ENCODE data around the gene TMTC2.

TMTC2 gene

GRCh38 chr12:82728710-82729109, 42.0 kb downstream of the TMTC2 start:
- TF ChIP-seq, protein P1, sequence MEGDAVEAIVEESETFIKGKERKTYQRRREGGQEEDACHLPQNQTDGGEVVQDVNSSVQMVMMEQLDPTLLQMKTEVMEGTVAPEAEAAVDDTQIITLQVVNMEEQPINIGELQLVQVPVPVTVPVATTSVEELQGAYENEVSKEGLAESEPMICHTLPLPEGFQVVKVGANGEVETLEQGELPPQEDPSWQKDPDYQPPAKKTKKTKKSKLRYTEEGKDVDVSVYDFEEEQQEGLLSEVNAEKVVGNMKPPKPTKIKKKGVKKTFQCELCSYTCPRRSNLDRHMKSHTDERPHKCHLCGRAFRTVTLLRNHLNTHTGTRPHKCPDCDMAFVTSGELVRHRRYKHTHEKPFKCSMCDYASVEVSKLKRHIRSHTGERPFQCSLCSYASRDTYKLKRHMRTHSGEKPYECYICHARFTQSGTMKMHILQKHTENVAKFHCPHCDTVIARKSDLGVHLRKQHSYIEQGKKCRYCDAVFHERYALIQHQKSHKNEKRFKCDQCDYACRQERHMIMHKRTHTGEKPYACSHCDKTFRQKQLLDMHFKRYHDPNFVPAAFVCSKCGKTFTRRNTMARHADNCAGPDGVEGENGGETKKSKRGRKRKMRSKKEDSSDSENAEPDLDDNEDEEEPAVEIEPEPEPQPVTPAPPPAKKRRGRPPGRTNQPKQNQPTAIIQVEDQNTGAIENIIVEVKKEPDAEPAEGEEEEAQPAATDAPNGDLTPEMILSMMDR (IDR thresholded peaks at IDR 0.05; ENCODE audit: insufficient read depth, low read length, poor library complexity, severe bottlenecking), result no peak
- H3K36me3 ChIP-seq (ENCODE audit: control insufficient read depth, insufficient read depth, low read length), result no peaks in the 10 kb centered on the region
- no peaks in the 10 kb centered on the region for H3K27me3 ChIP-seq (replicated peaks; ENCODE audit: control insufficient read depth, insufficient read depth, low read length)
- no peak for DNase-seq (ENCODE audit: extremely low read depth, insufficient read length)
- H3K4me3 ChIP-seq (replicated peaks; ENCODE audit: low read depth, low read length), result no peak overlapping the region

- Histone ChIP-seq H3K4me3 (replicated peaks; ENCODE audit: low read depth, low read length) (no peak overlapping the region), H3K36me3 (ENCODE audit: control insufficient read depth, insufficient read depth, low read length) (no peaks in the 10 kb centered on the region), H3K27me3 (replicated peaks; ENCODE audit: control insufficient read depth, insufficient read depth, low read length) (no peaks in the 10 kb centered on the region)
- TF ChIP-seq, protein P1 (IDR thresholded peaks at IDR 0.05; ENCODE audit: insufficient read depth, low read length, poor library complexity, severe bottlenecking), result no peak
- DNase-seq (ENCODE audit: extremely low read depth, insufficient read length), result no peak
Measured at GRCh38 chr12:82730953-82731459, 44.3 kb downstream of the TMTC2 start.

- TF ChIP-seq, protein P1 (IDR thresholded peaks at IDR 0.05; ENCODE audit: insufficient read depth, low read length, poor library complexity, severe bottlenecking), result no peak
- Histone ChIP-seq H3K4me3 (replicated peaks; ENCODE audit: low read depth, low read length) (no peak overlapping the region), H3K36me3 (ENCODE audit: control insufficient read depth, insufficient read depth, low read length) (no peaks in the 10 kb centered on the region), H3K27me3 (replicated peaks; ENCODE audit: control insufficient read depth, insufficient read depth, low read length) (no peaks in the 10 kb centered on the region)
- no peak for DNase-seq (ENCODE audit: extremely low read depth, insufficient read length)
Measured at GRCh38 chr12:82740129-82741000, 53.7 kb downstream of the TMTC2 start.

DNA sequence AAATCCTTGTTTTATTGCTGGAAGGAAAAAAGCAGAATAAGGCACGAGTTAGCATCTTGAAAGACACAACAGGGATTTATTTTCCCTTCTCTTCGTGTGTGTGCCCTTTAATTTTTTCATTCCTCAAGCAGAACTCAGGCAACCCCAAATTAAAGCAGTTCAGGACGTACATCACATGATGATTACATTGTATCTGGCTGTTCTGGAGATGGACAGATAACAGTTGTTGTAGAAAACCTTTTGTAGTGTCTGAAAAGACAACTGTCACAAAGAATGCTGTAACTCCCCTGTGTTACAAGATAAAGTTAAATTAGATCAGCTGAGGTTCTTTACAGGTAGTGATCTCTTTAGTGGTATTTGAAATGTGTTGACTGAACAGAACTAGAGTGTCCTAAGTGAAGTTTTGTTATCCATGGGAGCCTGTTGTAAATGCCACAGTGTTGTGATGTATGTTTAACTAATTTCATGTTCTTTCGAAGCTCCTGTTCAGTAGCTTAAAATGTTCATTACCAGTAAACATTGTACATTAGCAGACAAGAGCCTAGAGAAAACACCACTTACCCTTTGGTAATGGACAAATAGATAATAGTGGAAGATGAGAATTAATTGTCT, 58.5 kb downstream of the TMTC2 start:
- TF ChIP-seq, protein P1 (IDR thresholded peaks at IDR 0.05; ENCODE audit: insufficient read depth, low read length, poor library complexity, severe bottlenecking), result no peak
- Histone ChIP-seq H3K4me3 (replicated peaks; ENCODE audit: low read depth, low read length) (no peak overlapping the region), H3K36me3 (ENCODE audit: control insufficient read depth, insufficient read depth, low read length) (no peaks in the 10 kb centered on the region), H3K27me3 (replicated peaks; ENCODE audit: control insufficient read depth, insufficient read depth, low read length) (no peaks in the 10 kb centered on the region)
- DNase-seq (ENCODE audit: extremely low read depth, insufficient read length), result no peak

DNA sequence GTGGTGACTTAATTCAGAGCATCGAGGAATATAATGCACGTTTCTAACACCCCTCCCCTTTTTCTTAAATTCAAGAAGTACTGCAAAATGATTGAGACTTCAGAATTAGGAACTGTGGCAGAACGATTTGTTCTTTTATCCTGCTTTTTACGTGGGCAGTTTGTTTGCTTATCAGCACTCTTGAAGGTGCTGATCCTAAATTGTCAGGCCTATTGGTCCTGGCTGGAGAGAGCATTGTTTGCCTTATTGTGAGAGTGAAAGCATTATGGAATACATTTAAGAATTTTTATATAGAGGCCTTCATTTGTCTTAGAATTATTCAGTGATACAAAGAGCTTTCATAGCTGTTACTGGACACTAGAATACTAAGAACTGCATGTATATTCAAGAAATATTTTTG, 59.1 kb downstream of the TMTC2 start:
- Histone ChIP-seq H3K4me3 (replicated peaks; ENCODE audit: low read depth, low read length) (no peak overlapping the region), H3K27me3 (replicated peaks; ENCODE audit: control insufficient read depth, insufficient read depth, low read length) (no peaks in the 10 kb centered on the region), H3K36me3 (ENCODE audit: control insufficient read depth, insufficient read depth, low read length) (no peaks in the 10 kb centered on the region)
- TF ChIP-seq, protein P1 (IDR thresholded peaks at IDR 0.05; ENCODE audit: insufficient read depth, low read length, poor library complexity, severe bottlenecking), result no peak
- no peak for DNase-seq (ENCODE audit: extremely low read depth, insufficient read length)

Measured in GM06990 (cell line).